HG03457 (cell line): ENCODE data around the gene PRKAR2A.

Experiments
- ATAC-seq: cut with Tn5 transposase; IDR thresholded peaks from one replicate; pipeline ENCODE4 v1.9.1; 2021; ENCODE audit warnings: moderate number of reproducible peaks; ENCODE audit not compliant: unreplicated experiment

Gene PRKAR2A

GRCh38 chr3:48847504-48848423, at the start of gene PRKAR2A:
Gene PRKAR2A, minus strand, starts transcription at chr3:48847874. Its CDS starts 278 bp downstream, at chr3:48847596.
- ATAC-seq, result peak; percentile 75

DNA sequence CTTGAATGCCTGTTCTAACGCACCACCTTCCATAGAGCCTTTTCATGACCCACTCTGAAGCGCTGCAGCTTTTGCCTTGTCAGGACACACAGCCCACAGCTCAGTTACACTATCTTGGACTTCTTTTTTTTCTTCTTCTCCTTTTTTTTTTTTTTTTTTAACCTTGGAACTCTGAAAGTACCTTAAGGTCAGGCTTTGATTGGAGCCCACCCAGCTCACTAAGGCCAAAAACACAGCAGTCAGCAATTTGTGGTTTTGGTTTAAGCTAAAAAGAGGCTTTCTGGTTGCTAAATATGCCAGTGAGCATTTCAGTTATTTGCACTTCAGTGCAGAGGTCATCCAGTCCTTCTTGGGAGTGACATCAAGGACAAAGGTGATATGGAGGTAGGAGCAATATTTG, 49.3 kb upstream of the PRKAR2A start:
- no peak for ATAC-seq

- ATAC-seq, result no peak
Measured at GRCh38 chr3:48894516-48894915, 46.8 kb upstream of the PRKAR2A start.

DNA sequence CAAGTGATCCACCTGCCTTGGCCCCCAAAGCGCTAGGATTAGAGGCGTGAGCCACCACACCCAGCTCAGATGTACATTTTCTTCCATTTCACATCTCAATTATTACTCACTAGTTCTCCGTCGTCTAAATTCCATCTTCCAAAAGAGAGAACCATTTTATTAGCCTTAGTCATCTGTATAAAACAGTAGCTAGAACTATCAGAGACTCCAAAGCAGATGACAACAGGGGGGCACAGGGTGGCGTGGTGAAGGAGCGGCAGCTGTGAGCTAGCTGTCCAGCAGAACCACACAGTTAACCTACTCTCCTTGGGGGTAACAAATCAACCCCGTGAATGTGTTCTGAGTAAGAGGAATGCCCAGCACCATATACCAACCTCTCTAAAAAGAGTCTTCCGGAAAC, 43.9 kb upstream of the PRKAR2A start:
- ATAC-seq, result no peak

GRCh38 chr3:48885753-48886152, 38.1 kb upstream of the PRKAR2A start:
- ATAC-seq, result no peak

DNA sequence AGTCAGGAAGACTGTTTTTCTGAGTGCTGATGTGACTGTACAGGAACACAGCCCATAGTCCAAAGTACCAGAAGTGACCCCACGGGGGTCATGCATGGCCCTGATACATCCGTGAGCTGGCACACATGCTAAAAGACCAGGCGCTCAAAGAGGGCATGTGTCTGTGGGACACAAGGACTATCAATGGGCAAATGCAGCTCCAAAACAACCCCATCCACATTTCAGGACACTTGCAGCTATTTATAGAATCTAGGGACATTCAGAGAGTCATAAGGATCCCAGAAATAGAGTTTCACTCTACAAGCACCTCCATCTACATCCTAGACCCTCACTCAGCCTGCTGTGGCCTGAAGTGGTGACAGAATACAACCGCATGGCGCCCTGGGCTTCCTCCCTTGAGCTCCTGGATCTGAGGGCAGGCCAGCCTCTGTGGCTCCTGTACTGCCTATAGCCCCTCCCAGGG, 34.0 kb upstream of the PRKAR2A start:
- ATAC-seq, result no peak

DNA sequence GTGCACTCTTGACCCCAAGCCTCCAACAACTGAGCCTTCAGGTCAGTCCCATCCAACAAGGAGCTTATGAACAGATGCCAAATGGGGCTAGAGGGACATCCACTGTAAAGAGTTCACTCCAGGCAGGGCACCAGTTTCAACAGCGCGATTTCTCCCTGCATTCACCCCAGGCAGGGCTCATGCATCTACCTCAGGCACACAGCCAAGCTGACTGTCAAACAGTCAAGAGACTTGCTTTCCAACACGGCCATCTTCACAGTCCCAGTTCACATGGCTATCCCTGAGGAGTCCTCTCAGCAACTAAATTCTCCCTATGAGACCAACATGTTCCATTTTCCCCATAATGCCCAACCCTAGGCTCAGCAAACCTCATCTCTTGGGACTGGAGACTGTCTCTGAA, 33.3 kb upstream of the PRKAR2A start:
- ATAC-seq, result no peak

- ATAC-seq, result no peak
Measured at GRCh38 chr3:48879994-48880377, 32.3 kb upstream of the PRKAR2A start.

DNA sequence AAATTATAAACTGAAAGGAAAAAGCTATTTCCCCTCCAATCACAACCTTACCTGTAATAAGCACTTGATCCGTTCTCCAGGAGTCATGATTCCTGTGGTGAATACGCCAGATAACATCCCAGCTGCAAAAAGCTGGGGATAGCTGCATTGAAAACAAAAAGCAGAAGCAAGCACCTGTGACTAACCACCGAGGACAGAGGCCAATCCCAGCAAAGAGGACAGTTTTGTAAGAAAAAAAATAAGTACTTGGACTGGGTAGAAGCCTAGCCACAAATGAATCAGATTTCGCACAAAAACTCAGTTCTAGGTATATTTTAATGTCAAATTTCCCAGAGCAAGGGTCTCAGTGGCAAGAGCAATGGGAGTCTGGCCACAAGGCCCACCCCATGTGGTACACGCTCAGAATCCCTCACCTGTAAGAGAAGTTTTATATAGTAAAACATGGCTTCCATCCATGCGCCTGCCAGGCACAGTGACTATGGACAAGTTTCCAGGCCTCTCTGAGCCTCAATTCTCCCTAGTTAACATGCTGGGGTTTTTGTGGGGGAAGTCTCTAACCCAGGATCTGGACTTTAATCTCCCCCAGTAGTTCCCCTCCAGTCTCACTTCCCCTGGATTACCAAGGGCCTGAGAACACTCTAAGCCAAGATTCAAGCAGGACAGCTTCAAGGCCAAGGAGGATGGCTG, 31.8 kb upstream of the PRKAR2A start:
- no peak for ATAC-seq

DNA sequence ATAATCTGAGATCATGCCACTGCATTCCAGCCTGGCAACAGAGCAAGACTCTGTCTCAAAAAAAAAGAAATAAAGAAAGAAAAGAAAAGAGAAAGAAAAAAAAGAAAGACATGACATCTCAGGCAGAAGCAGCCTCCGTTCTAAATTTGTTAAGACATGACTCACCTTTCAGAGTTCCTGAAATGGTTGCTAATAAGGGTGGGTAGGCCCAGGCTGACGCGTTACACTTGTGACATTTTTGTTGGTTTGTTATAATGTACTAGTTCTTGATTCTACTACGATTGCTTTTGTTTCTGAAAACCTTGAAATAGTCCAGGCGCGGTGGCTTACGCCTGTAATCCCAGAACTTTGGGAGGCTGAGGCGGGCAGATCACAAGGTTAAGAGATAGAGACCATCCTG, 30.0 kb upstream of the PRKAR2A start:
- no peak for ATAC-seq

DNA sequence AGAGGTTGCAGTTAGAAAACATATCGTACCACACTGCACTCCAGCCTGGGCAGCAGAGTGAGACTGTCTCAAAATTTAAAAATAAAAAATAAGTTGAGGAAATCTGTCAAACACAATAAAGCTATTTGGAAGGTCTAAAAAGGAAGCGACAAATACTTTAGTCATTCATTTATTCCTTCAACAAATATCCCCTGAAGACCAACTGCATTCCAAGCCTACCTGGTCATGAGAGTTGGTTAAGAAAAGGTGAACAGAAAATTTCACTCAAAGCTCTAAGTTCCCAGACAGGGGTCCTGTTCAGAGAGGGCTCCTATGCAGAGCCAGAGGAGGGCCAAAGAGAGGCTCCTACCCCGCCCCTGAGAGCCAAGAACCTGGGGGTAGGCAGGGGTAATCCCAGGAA, 15.4 kb upstream of the PRKAR2A start:
- no peak for ATAC-seq

DNA sequence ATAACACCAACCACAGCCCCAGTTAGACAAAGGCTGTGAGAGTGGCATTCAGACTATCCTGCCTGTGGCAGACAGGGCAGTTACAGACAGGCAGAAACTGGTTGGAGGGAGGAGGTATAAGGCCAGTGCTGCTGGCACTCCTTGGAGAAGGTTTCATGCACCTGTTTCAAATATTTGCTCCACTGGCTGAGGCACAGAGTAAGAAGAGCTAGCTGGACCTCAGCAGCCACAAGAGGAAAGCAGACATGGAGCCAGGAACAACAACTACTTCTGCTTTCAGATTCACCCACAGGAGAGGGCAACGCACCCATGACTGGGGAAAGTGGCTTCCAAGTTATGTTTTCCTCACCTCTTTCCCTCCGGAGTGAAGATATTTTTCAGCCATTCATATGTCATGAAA, 11.5 kb upstream of the PRKAR2A start:
- ATAC-seq, result no peak

DNA sequence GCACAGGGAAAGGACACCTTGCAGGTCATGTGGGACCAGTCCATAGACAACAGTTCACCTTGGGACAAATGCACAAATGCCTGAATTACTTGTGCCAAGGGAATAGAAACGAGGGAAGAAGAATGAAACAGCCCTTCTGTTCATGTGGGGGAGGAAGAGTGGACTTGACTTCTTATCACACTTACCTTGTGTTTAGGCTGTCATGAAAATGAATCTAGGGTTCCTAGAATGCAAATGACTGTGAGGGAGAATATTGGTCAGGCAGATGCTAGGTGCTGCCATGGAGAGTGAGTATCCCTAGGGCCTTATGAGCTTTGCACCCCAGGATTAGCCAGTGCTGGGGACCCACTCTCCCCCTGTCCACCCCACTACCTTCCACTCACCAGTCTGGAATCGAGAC, 11.0 kb upstream of the PRKAR2A start:
- ATAC-seq, result no peak

DNA sequence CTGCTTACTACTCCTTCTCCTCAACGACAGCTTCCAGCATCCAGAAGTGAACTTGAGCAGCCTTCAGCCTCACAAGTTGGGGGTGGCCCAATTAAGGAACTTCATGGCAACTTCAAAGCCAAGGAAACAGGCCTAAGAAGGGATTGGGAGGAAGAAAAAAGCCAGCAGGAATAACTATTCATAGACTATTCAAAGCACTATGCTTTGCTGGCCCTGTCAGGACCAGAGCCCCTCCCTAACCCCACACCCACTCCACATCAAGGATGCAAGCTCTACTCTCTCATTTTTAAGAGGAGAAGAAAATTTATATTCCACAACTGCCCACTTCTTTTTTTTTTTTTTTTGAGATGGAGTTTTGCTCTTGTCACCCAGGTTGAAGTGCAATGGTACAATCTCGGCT, 10.0 kb upstream of the PRKAR2A start:
- no peak for ATAC-seq

DNA sequence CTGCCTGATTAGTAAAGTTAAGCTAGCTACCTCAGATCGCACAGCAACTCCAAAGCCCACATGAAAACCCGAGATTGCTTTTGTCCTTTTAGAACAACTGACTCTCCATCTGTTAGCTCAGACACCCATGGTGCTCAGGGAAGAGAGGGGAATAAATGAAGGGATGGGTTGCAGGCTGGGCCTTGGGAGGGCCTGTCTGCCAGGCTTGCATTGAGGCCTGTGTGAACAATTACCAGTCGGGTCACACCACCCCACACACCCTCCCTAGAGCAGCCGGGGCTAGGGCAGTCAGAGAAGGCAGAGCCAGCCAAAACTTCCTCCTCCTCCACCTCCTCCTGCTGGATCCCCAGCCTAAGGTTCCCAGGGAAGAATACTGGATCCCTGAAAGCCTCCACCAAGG, 8.8 kb upstream of the PRKAR2A start:
- no peak for ATAC-seq

- no peak for ATAC-seq
Measured at GRCh38 chr3:48855681-48856447, 8.2 kb upstream of the PRKAR2A start.

DNA sequence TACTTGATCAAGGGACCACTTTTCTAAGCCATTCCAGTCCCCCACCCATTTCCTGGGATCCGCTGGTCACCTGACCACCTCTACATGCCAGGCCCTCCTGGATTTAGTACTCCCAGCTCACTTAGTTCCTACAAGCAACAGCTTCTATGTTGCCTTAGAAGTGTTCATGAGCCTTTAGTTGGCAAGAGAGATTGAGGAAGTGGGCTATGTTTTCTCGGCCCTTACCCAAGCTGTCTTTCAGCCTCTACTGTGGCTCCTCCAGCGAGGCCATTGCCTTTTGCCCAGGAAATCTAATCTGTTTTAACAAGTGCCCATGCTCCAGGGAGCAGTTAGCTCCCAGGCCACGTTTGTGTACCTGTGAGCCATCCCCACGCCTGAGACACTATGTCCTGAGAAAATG, 4.5 kb upstream of the PRKAR2A start:
- ATAC-seq, result no peak

- no peak for ATAC-seq
Measured at GRCh38 chr3:48851407-48851806, 3.7 kb upstream of the PRKAR2A start.

DNA sequence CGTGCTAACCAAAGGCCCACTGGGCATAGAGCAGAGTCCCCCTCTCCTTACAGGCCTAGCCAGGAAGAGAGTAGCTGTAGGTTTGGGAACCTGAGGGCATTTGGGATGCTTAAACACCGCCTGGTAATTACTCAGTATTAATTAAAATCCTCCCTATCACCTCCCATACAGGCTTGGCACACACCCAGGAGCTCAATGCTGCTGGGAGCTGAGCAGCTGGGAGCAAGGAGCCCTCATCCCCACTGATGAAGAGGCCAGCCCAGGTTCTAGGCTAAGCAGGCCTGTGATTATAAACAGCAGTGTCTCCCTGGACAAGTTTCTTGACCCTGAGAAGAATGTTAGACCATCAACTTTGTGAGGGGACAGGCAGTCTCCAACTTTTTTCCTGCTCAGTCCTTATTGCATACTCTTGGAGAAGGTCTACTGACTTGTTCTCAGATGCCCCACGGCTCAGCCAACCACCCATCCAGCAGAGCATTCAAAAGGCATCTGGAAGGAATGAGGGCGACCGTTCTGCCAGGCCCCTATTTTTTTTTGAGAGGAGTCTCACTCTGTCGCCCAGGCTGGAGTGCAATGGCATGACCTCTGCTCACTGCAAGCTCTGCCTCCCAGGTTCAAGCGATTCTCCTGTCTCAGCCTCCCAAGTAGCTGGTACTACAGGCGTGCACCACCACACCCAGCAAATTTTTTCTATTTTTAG, 1.3 kb upstream of the PRKAR2A start:
- ATAC-seq, result no peak

GRCh38 chr3:48847053-48847503, 596 bp downstream of the PRKAR2A start:
- peak; percentile 18 for ATAC-seq

- no peak for ATAC-seq
Measured at GRCh38 chr3:48845170-48845569, 2.5 kb downstream of the PRKAR2A start.
